Hepatocyte (in vitro differentiated cells): ENCODE data around the gene MKI67.

Experiments used
- EZH2 ChIP-seq: fragments of 200-600 bp; sonication (generic); IDR thresholded peaks from 2 replicates; pipeline ENCODE4 v1.6.1; 2016; ENCODE audit warnings: antibody characterized with exemption, mild to moderate bottlenecking, borderline replicate concordance
- EZH2phosphoT487 ChIP-seq: fragments of 200-600 bp; sonication (generic); IDR thresholded peaks from one replicate; pipeline ENCODE4 v1.6.1; 2018; ENCODE audit warnings: antibody characterized with exemption, mild to moderate bottlenecking, low read depth, moderate library complexity; ENCODE audit not compliant: unreplicated experiment, severe bottlenecking
- TF ChIP-seq, protein P1 (sequence below): fragments of 200-600 bp; sonication (generic); IDR thresholded peaks from 2 replicates; pipeline ENCODE4 v1.5.1; 2016; ENCODE audit warnings: antibody characterized with exemption, mild to moderate bottlenecking; ENCODE audit not compliant: poor library complexity

DNA sequence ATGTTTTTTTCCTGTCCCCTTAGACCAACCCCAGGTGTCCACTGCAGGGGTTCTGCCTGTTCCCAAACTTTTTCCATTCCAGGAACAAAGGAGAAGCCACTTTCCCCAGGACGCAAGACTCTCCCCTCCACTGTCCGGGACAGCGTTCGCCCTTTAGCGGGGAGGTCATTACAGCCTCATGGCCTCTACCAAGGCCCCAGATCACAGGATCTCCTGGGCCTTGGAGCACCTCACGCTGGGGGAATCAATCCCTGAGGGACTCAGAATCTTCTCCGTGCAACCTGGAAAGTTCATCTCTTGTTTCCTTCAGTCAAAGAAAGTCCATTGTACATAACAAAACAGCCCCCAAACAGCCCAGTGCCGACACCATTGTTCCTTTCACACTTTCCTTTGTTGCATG is 41.2 kb downstream of the MKI67 start:
- TF ChIP-seq, protein P1, sequence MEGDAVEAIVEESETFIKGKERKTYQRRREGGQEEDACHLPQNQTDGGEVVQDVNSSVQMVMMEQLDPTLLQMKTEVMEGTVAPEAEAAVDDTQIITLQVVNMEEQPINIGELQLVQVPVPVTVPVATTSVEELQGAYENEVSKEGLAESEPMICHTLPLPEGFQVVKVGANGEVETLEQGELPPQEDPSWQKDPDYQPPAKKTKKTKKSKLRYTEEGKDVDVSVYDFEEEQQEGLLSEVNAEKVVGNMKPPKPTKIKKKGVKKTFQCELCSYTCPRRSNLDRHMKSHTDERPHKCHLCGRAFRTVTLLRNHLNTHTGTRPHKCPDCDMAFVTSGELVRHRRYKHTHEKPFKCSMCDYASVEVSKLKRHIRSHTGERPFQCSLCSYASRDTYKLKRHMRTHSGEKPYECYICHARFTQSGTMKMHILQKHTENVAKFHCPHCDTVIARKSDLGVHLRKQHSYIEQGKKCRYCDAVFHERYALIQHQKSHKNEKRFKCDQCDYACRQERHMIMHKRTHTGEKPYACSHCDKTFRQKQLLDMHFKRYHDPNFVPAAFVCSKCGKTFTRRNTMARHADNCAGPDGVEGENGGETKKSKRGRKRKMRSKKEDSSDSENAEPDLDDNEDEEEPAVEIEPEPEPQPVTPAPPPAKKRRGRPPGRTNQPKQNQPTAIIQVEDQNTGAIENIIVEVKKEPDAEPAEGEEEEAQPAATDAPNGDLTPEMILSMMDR: no peak
- TF ChIP-seq EZH2phosphoT487 (no peak), EZH2 (no peak)
